Urinary bladder (tissue), 4 donors: ENCODE results near the gene ZKSCAN5. TPM values are rescaled to one million over a fixed set of nuclear protein-coding genes. Genes with fewer than 3 reads are reported as not detected.

Experiments
- DNase-seq: peaks from one replicate; pipeline ENCODE4 v3.0.0-alpha.2; 2015; ENCODE audit errors: extremely low spot score
- H3K27ac ChIP-seq: one replicate; pipeline ENCODE4 v1.5.1; 2013; ENCODE audit warnings: low read depth, mild to moderate bottlenecking, moderate library complexity
- H3K36me3 ChIP-seq: one replicate; pipeline ENCODE4 v1.6.1; 2013; ENCODE audit warnings: mild to moderate bottlenecking, moderate library complexity; ENCODE audit not compliant: insufficient read depth
- H3K4me1 ChIP-seq: one replicate; pipeline ENCODE4 v1.6.1; 2013; ENCODE audit warnings: mild to moderate bottlenecking, moderate library complexity; ENCODE audit not compliant: insufficient read depth
- H3K4me3 ChIP-seq: one replicate; pipeline ENCODE4 v1.5.1; 2013; ENCODE audit warnings: low read depth, low read length
- WGBS: extraction: QIAGEN DNeasy Blood & Tissue Kit; methylation state at CpG from one replicate; pipeline ENCODE4 v1.1.7; 2013; 5-methylcytosine and 5-hydroxymethylcytosine counted together
- polyA plus RNA-seq: library from polyadenylated mRNA; stranded (reverse); fragments of 200-250 nt; gene quantifications from one replicate; pipeline ENCODE4 v1.2.3, GENCODE V29; 2013
- total RNA-seq: library from RNA; depleted of rRNA; stranded (reverse); fragments of >200 nt; gene quantifications from one replicate; pipeline ENCODE4 v1.2.3, GENCODE V29; 2014
- donor health status: healthy with polysubstance abuse.
- donor health status: healthy.

ZKSCAN5 gene
- total RNA-seq, result 14.6 TPM
- polyA plus RNA-seq, result 6.7 TPM

DNA sequence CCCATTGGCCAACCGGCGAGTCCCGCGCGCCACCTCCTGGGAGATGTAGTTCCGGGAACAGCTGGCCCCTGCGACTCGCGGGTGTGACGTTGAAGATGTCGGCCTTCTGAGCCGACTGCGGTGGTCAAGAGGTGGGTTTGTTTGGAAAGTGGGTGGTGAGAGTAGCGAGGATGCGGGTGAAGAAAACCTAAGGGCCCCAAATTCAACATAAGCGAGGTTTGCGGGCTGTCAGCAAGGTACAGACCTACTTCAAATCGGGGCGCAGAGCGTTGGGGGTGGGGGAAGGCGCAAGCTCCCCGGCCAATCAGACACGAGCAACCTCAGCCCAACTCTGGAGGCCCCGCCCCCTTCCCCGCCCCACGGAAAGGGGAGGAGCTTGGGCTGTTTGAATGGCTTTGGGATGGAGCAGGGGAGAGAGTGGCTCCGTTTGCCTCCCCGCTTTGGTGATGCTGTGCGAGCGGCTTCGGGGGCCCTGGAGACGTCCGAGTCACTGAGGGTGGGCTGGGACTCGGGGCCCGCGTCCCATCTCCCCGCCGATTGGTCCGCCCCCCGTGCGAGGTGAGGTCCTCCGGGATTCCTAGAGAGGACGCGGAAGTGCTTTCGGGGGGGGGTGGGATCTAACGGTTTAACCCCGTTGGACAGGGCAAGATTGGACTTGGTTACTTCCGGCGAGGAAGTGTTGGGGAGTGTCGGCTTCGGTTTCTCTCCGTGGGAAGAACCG is at the start of gene ZKSCAN5:
Gene ZKSCAN5, plus strand, starts transcription at position 60 of the 721 bp plus-strand sequence. CDS start 1,383 bp downstream, outside the sequence.
- peaks cover 5% of the 10 kb centered on the region for H3K4me1 ChIP-seq
- no peaks in the 10 kb centered on the region for H3K36me3 ChIP-seq
- WGBS, result under 1% methylated on average over 53 of the region's 53 CpGs
- H3K27ac ChIP-seq, result peak within 1 kb of the TSS; percentile 96
- peak; percentile 97 for DNase-seq
- peak within 1 kb of the TSS; percentile 69 for H3K4me3 ChIP-seq

DNA sequence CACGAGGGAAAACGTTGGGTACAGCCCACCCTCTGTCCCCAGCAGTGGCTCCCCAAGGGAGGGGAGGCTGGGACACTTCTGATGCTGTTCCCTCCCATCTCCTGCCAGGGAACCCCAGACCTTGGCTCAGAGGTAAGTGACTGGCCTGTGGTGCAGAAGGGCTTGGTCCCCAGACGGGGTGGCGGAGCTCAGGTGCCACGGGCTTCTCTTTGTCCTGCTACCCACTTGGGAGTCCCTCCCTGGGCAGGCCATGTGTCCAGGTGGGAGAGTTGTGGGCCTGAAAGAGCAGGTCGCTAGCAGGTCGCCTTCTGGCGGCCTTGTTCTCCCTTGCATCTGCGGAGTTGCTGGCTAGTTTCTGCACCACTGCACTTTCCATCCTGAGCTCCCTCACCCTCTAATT is 48.6 kb upstream of the ZKSCAN5 start:
- no peak overlapping the region for H3K27ac ChIP-seq
- H3K4me3 ChIP-seq, result no peak overlapping the region
- peaks cover 6% of the 10 kb centered on the region for H3K36me3 ChIP-seq
- no peaks in the 10 kb centered on the region for H3K4me1 ChIP-seq
- 80% methylated on average over 9 of the region's 9 CpGs for WGBS
- DNase-seq, result no peak

DNA sequence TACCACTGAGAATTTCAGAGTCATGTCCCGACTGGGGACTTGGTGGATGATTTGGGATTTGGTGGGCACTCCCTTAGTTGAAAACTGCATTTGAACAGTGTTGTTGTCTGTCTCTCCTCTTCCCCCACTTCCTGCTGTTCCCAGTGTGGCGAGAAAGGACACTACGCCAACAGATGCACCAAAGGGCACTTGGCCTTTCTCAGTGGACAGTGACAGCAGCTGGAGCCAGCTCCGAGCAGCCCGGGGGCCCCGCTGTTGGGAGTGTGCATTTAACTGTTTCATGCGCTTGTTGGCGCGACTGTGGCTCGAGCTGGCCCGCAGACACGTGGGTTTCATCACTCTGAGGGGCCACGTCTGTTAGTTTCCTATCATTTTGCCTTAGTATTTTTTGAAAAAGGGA is 48.2 kb upstream of the ZKSCAN5 start:
- no peak overlapping the region for H3K4me3 ChIP-seq
- peaks cover 6% of the 10 kb centered on the region for H3K36me3 ChIP-seq
- no peak for DNase-seq
- 65% methylated on average over 13 of the region's 13 CpGs for WGBS
- H3K4me1 ChIP-seq, result no peaks in the 10 kb centered on the region
- H3K27ac ChIP-seq, result no peak overlapping the region

DNA sequence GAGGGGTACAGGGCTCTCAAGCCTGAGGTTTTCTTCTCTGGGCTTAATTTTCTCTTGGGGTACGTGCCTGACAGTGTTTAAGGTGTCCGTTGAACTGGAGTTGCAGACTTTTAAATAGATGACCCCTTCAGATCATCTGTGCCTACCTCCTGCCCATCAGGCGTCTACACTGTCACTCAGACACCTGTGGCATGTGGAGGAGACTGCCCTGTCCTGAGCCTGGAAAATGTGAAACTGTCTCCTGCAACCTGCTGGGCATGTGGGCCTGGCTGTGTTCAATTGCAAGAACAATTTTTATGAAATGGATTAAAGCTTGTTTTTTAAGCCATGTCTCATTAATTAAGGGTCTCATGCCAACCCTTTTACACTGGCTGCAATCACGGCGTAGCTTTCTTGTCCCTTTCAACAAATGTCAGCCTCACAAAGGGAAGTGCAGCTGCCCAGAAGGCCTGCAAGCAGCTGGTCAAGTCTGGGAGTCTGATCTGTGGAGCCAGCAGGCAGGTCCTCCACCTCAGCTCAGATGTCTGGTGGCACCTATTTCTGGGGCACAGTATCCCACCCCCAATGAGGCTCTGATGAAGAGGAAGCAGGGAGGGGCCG is 47.3 kb upstream of the ZKSCAN5 start:
- H3K4me1 ChIP-seq, result no peaks in the 10 kb centered on the region
- H3K27ac ChIP-seq, result no peak overlapping the region
- WGBS, result 76% methylated on average over 6 of the region's 6 CpGs
- DNase-seq, result no peak
- H3K4me3 ChIP-seq, result no peak overlapping the region
- H3K36me3 ChIP-seq, result peaks cover 6% of the 10 kb centered on the region

DNA sequence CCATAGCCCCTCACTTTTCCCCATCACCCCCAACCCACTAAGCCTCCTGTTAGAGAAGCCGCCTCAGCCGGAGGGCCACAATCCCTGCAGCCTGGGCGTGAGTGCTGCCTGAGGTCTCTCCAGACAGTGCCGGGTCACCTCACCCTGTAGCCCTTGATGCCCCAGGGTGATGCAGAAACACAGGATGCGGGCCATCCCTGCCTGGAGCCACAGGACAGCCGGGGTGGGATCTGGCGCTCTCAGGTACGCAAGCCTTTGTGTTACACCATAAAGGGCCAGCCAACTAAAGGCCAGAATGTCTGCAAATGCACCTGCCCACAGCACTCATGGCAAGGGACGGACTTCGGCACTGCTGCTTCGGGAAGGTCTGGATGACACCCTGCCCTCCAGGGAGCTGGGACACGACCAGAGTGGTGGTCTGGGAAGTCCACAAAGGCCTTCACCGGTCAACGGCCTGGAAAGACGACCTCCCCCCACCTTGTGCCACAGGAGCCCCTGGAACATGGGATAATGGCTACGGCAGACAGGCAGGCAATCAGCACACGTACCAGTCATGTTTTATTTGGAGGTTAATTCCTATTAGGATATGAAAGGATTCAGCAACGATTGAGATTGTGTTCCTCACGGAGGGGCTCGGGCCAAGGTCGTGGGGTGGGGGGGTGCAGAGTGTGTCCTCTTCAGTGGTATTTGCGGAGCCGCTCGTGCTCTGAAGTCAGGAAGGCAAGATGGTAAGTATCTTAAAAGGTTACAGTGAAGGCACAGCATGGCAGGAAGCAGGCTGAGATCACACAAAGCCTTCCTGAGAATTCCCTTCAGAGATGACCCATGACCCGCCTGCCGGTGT is 46.6 kb upstream of the ZKSCAN5 start:
- peaks cover 6% of the 10 kb centered on the region for H3K36me3 ChIP-seq
- DNase-seq, result no peak
- H3K4me3 ChIP-seq, result no peak overlapping the region
- WGBS, result 82% methylated on average over 26 of the region's 26 CpGs
- no peaks in the 10 kb centered on the region for H3K4me1 ChIP-seq
- no peak overlapping the region for H3K27ac ChIP-seq

DNA sequence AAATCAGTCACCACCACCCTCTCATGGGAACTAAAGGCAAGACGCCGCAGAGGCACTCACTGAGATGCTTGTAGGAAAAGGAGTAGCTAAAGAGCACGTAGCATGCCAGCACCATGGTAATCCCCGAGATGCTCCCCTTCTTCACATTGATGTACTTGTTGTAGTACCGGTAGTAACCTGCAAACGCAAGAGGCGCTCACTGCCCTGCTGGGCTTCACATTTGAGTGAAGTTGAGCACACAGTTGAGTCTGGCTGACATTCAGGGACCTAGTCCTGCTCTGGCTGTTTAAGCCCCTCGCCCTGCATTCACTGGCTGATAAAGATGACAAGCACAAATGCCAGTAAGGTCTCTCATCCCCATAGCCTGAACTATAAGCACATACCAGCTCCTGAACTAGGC is 45.4 kb upstream of the ZKSCAN5 start:
- H3K4me3 ChIP-seq, result no peak overlapping the region
- 91% methylated on average over 8 of the region's 8 CpGs for WGBS
- peaks cover 2% of the 10 kb centered on the region for H3K36me3 ChIP-seq
- no peak for DNase-seq
- peaks cover under 1% of the 10 kb centered on the region for H3K4me1 ChIP-seq
- no peak overlapping the region for H3K27ac ChIP-seq

DNA sequence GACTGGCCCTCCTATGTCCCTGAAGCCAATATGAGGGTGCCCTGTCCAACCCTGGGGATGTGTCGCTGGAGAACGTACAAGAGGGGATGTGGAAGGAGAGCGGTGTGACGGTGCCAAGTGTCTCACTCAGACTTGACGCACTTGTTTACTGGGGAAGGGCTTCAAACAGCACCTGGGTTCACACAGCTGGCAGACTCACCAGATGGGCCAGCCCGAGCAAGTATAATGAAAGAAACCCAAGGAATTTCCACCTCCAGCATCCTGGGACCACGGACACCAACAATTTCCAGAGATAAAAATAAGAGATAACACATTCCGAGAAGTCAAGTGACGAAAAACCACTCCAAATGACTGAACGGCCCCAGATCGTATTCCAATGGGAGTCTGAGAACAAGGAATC is 43.8 kb upstream of the ZKSCAN5 start:
- no peak overlapping the region for H3K4me3 ChIP-seq
- 87% methylated on average over 11 of the region's 11 CpGs for WGBS
- H3K27ac ChIP-seq, result no peak overlapping the region
- no peaks in the 10 kb centered on the region for H3K36me3 ChIP-seq
- no peak for DNase-seq
- H3K4me1 ChIP-seq, result peaks cover 2% of the 10 kb centered on the region

DNA sequence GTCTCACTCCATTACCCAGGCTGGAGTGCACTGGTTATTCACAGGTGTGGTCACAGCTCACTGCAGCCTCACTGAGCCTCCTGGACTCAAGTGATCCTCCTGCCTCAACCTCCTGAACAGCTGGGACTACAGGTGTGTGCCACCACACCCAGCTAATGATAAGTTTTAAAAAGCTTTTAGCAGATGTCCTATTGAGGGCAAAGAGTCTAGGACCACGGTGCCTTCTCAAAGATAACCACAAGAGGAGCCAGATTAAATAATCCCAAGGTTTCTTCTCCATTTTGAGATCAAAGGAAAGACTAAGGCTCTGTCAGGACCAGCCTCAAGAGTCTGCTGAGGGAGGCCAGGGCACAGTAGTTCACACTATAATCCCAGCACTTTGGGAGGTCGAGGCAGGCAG is 43.2 kb upstream of the ZKSCAN5 start:
- WGBS, result 98% methylated on average over 2 of the region's 2 CpGs
- Histone ChIP-seq H3K4me3 (no peak overlapping the region), H3K27ac (no peak overlapping the region), H3K4me1 (peaks cover 2% of the 10 kb centered on the region), H3K36me3 (no peaks in the 10 kb centered on the region)
- no peak for DNase-seq

DNA sequence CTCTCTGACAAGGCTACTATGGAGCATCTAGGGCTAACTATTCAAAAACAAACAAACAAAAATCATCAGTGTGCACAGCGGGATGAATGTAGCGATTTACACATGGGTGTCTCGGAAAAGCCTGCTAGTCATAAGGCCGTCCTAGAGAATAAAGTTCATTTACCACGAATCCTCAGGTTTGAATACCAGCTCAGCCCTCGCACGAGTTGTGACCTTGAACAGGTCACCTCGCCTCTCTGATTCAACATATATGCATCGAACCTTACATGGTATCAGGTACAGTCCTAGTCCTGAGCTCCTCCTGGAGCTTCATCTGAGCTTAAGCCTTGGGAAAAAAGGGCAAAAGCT is 39.1 kb upstream of the ZKSCAN5 start:
- WGBS, result 7% methylated on average over 9 of the region's 9 CpGs
- H3K4me3 ChIP-seq, result peak overlapping the region; percentile 77
- no peak for DNase-seq
- H3K36me3 ChIP-seq, result no peaks in the 10 kb centered on the region
- peaks cover 2% of the 10 kb centered on the region for H3K4me1 ChIP-seq
- H3K27ac ChIP-seq, result peak overlapping the region; percentile 27

DNA sequence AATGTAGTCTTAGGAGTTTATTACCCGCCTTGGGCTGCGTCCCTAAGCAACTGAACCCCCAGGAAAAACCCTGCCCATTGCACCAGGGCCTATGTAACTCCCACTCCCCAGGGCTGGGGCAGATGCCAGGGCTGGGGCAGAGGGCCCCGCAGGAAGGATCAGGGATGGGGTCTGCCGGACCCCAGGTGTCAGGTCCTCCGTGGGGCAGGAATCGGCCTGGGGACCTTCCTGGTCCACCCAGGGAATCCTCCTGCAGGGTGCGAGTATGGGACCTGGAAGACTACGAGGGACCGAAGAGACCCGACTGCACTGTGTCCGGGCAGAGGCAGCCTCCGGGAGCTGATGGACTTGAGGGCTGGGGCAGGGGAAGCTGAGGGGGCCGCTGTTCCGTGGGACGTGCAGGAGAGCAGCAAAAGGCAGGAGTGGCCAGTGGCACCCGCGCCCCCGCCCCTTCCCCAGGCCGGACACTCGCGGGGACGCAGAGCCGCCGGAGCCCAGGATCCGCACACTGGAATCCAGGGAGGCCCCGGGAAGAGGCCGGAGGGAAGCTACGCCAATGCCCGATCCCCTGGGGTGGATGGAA is 36.0 kb upstream of the ZKSCAN5 start:
- H3K4me1 ChIP-seq, result peaks cover 2% of the 10 kb centered on the region
- H3K4me3 ChIP-seq, result no peak overlapping the region
- H3K27ac ChIP-seq, result no peak overlapping the region
- no peaks in the 10 kb centered on the region for H3K36me3 ChIP-seq
- 85% methylated on average over 29 of the region's 29 CpGs for WGBS
- no peak for DNase-seq

DNA sequence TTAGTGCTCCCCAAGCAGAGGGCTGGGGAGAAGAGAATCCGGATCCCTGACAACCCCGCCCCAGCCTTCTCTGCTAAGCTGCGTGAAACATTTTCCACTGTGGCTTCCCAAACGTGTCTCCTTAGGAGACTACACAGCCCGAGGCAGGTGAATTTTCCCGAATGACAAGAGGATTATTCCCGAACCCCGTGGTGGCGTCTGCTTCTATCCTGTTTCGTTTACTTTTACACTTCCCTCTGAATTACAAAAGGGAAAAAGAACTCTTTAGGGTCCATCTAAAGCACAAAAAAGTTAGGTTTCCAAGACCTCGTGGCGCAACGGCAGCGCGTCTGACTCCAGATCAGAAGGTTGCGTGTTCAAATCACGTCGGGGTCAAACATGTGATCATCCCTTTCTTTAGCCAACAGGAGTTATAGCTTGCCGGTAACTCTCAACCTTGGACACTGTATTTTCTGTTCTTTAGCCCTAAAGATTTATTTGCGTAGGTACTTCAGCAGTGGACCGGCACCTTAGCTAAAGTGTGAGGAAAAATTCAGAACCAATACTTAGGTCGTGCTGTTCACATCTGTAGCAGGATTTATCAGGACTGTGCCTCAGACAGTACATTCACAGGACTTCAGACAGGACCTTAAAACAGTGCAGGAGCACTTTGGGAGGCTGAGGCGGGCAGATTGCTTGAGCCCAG is 34.9 kb upstream of the ZKSCAN5 start:
- no peaks in the 10 kb centered on the region for H3K4me1 ChIP-seq
- H3K27ac ChIP-seq, result no peak overlapping the region
- H3K4me3 ChIP-seq, result peak overlapping the region; percentile 7
- no peaks in the 10 kb centered on the region for H3K36me3 ChIP-seq
- no peak for DNase-seq
- WGBS, result 42% methylated on average over 23 of the region's 23 CpGs

DNA sequence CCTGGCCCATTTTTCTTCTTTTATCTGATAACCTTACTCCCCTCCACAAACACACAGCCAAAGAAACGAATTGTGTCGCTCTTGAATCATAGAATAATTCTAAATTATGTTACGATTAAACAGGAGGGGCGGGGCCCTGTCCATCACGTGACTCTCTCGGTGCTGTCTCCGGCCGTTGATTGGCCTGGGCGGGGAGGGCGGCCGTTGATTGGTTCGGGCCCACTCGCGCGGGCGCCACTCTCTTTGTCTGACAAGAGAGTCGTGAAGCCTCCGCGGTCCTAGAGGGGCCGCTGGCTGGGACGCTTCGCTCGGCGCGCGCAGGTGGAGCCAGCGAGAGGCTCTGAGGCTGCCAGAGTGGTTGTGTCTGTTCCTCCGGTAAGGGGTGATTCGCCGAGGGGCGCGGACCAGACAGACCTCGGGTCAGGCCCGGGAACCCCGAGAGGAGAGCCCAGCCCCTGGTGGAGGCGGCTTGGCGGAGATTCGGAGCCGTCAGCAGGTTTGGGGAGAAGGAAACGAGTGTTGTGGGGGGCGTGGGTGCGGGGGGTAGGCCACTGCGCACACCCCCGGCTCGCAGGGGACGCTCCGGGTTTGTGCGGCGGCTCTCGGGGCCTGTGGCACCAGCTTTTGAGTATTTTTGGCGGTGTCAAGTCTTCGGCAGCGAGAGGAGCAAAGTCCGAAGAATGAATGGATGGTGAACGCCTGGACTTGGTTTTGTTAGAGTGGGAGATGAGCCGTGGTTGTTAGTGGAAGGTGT is 31.7 kb upstream of the ZKSCAN5 start, which contains the start of gene ZNF789:
Gene ZNF789, plus strand, starts transcription at position 330 of the 754 bp plus-strand sequence. CDS start 3,567 bp downstream, outside the sequence.
- no peaks in the 10 kb centered on the region for H3K36me3 ChIP-seq

DNA sequence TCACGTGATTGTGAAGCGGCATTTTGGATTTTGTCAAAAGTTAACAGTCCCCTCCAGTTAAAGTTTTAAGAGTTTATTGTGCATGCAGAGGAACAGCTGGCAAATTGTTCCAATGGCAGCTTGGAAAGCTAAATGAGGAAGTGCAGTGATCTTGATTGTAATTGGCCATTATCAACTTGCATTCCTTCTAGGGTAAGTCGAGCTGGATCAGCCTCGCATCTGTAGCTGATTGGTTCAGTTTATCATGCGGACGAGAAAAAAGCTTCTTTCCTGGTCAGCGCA is 31.2 kb upstream of the ZKSCAN5 start:
- H3K4me3 ChIP-seq, result peak overlapping the region; percentile 84
- WGBS, result 3% methylated on average over 7 of the region's 7 CpGs
- DNase-seq, result no peak
- no peaks in the 10 kb centered on the region for H3K36me3 ChIP-seq
- no peak overlapping the region for H3K27ac ChIP-seq
- H3K4me1 ChIP-seq, result no peaks in the 10 kb centered on the region

More for the DNA sequence above, 31.7 kb upstream of the ZKSCAN5 start, which contains the start of gene ZNF789:
- peak; percentile 92 for DNase-seq
- WGBS, result under 1% methylated on average over 56 of the region's 56 CpGs
- peak within 1 kb of the TSS; percentile 49 for H3K27ac ChIP-seq
- peak within 1 kb of the TSS; percentile 84 for H3K4me3 ChIP-seq
- H3K4me1 ChIP-seq, result no peaks in the 10 kb centered on the region
